NCI-H187 treated with DMSO at 0.1 percent for 48 hours (cell line): ENCODE measurements around the gene TMEM164.

ENCODE experiments used
- DNase-seq: peaks from one replicate; lab custom pipeline; 2025; lab: John Stamatoyannopoulos, UW

Gene TMEM164

DNA sequence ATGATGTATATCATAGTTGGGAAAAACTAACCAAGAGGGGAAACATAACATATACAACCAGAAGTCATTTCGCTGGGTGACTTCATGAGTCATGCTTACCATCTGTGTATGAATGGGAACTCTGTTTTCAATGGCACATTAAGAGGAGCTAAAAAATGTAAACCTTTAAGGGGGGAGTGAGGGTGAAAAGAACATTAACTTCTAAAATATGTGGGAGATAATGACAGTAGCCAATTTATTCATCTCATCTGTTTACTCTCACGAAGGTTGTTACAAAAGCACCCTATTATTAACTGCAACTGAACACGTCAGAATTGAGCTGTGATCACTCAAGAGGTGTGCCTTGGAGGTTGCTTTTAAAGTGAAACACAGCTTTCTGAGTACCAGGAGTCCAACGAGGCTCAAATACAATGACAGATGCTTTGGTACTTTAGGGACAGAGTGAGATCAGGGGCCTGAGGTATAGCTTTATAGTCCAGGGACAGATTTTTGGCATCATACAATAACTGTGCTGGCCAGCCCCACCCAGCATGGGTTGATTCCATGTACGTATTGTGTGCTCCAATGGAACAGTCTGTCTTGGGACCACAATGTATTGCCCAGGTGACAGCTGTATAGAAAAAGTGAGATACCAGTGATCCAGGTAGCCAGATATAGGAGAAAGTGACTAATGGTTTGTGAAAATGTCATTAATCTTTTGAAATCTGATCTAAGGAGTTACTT lies 207.7 kb downstream of the TMEM164 start:
- DNase-seq: no peak

DNA sequence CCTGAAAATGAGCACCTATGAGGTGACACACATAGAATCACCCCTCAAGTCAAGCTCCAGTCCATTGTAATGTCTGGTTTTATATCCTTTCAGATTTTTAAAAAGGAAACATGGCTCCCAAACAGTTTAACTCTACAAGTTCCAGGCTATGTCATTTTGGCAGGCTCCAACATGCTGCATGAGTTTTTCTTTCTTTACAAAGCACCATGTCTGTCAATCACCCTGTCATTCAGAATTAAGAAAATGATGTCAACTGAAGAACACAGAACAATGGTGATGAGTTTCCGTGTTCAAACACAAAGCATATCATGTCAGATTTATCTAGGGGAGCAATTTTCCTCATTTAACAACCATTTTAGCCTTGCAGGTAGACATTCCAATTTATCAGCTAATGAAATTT lies 208.4 kb downstream of the TMEM164 start:
- no peak for DNase-seq

DNA sequence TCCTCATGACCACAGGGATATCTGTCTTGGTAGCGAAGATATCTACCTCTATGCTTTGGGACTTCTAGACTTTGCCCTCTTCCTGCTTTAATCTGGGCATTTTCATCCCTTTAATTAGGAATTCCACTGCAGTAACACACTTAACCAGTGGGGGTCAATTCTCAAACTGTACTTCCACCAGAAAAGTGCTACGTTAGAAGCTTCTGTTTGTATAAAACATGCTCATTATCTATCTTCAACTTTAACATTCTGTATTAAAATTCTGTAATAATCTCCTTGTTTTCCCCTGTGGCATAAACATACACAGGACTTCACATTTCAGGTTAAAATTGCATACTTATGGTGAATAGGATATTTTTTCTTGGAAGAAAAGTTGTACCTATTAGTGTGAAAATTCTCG lies 209.4 kb downstream of the TMEM164 start:
- no peak for DNase-seq

DNA sequence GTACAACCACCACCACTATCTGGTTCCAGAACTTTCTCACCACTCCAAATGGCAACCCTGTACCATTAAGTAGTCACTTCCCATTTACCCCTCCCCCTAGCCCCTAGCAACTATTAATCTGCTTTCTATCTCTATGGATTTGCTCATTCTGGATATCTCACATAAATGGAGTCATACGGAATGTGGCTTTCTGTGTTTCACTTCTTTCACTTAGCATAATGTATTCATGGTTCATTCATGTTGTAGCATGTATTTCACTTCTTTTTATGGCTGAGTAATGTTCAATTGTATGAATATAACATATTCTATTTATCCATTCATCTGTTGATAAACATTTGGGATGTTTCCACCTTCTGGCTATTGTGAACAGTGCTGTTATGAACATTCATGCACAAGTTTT lies 210.3 kb downstream of the TMEM164 start:
- no peak for DNase-seq

DNA sequence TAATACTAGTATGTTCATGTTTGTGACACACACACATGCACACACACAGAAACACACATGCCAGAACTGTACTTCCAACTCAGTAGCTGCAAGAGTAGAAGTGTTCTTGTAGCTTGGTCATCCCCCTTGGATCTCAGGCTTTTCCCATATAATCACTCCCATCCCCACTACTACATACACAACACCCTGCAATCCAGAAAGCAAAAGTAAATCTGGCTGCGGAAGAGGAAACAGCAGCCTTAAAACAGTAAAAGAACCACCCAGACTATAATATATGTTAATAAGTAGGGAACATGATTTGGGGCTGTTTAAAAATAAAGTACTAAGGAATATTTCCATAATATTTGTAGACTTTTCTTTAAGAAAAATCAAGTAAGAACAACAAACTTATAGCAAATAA lies 211.8 kb downstream of the TMEM164 start:
- DNase-seq: no peak

DNA sequence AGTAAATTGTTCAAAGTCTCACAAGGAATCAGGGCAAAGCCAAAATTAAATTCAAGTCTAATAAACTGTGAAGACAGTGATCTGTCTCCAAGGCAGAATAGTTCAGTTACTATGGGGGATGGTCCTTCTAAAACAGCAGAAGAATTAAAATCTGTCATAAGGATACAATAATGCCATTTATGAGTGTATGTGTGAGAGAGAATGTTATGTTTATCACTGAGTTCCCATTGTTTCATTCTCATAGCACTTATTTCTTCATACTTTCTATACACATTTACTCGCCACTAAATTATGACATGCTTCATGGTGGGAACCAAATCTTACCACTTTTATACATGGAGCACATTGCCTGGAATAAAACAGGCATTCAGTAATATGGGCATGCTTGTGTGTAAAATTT lies 212.5 kb downstream of the TMEM164 start:
- no peak for DNase-seq

DNA sequence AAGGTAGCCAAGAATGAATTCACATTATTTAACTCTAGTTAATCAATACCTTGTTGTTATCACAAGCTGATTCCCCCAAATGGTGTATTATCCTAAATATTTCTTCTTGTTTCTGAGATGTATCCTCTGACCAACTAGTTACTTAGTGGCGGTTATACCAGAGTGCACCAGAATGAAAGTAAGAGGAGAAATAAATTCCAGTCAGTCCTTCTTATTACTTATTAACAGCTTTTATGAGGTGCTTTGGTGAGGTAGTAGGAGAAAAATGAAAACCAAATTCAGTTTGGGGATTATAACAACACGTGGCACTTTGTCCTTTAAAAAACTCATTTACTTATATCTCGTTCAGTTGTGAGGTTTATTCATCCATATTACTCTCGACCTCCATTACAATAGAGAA lies 213.1 kb downstream of the TMEM164 start:
- no peak for DNase-seq

DNA sequence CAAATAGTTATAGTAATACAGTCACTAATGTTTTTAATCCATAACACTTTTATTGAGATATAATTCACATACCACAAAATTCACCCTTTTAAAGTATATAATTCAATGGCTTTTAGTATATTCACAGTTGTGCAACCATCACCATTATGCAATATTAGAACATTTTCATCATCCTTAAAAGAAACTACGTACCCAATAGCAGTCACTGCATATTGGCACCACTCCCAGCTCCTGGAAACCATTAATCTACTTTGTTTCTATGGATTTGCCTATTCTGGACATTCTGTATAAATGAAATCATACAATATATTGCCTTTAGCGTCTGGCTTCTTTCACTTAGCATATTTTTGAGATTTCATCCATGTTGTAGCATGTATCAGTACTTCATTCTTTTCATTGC lies 215.7 kb downstream of the TMEM164 start:
- no peak for DNase-seq

DNA sequence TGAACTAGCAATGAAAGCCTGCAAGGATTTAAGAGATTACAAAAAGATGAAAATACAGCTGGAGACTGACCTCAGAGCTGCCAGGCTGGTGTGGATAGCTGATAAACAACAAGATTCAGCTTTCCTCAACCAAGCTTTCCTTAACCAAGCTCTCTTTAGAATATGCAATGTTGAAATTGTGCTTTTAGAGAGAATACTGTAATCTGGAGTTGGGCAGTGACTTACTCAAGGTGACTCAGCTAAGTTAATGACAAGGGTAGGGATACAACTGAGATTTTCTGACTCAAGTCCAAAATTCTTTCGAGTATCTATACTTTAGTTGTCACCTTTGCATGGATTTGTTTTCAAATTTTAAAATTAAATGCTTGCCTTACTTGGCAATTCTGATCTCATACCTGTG lies 217.0 kb downstream of the TMEM164 start:
- no peak for DNase-seq

DNA sequence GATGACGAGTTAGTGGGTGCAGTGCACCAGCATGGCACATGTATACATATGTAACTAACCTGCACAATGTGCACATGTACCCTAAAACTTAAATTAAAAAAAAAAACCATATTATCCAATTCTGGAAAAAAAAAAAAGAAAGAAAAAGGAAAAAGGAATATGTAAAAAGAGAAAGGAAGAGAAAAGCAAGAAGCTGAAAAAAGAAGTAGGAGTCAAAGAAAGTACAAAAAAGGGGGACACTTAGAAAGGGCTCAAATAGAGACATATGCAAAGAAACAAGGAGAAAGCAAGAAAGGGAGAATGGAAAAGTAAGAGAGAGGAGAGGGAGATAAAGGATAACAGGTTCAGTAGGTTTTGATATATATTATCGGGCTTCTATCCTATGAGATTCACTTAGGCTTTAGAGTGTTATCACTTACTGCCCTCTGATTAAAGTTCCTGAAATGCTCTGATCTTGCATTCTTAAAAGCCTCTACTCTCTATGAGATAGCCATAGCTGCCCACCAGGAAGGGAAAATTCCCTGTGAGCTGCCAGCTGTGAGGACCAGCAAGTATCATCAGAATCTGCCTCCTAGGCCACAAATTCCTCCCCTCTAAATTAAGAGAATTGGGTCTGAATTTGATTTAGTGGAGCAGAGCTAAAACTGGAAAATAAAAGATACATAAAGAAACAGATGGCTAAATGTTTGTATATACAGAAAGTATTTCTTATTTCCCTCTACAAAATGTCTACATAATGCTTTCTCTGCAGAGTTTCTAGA lies 219.8 kb downstream of the TMEM164 start:
- no peak for DNase-seq

DNA sequence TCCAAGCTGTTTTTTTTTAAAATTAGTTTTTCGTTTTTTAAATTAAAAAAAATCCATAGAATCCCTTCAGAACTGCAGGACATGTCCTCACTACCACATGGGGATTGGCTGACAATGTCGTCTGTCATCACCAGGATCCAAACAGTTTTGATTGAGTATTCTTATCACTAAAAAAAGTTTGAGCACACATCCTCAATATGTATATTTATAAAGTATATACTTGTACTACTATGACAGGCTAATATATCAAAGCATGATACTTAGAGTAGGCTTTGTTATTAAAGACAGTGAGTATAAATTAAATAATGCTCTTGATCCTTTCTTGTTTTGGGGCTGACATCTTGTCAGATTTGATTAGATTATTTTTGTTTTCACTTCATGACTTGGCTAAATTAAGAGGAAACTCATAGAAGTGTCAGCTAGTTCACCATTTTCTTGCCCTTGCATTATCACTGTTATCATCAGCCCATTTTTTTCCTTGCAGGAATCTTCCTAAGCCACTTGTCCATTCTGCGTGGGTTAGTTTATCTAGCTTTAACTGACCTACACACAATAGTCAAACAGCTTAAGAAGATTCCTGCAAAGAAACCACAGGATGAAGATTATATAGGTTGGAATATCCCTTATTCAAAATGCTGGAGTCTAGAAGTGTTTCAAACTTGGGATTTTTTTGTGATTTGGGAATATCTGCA lies 222.2 kb downstream of the TMEM164 start:
- DNase-seq: no peak

DNA sequence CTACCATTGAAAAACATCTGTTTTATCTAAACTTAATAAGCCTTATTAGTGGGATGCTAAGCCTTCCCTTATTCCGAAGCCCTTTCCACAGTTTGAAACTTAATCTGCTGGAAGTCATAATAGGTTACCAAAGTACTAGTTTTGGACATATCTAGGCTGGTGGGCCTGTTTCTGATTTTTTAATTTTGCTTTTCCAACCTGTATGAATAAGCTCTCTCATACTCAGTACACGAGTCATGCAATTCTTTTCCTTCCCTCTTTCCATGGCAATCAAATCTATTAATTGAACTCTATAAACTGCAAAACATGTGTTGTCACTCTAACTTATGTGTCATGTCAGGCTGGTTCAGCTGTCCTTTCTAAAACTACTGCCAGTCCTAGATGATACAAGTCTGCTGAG lies 224.0 kb downstream of the TMEM164 start:
- DNase-seq: no peak
